Right atrium auricular region (tissue), 2 donors: ENCODE results near the gene CAMK1D. TPM values are rescaled to one million over a fixed set of nuclear protein-coding genes. Genes with fewer than 3 reads are reported as not detected.

Experiments used
- DNase-seq: peaks from one replicate; pipeline ENCODE4 v3.0.0-alpha.2; 2019; ENCODE audit warnings: low spot score
- H3K27ac ChIP-seq, 2 donors: fragments of 200-600 bp; sonication (generic); 1 replicate in 1 of 2; 2 replicates in 1 of 2; pipeline ENCODE4 v1.5.1; 2016 to 2019
- H3K27me3 ChIP-seq, 2 donors: fragments of 200-600 bp; sonication (generic); one replicate each; pipeline versions ENCODE4 v1.5.1 to v1.6.0; 2017 to 2019
- H3K36me3 ChIP-seq: fragments of 200-600 bp; sonication (generic); one replicate; pipeline ENCODE4 v1.5.1; 2016
- H3K4me1 ChIP-seq, 2 donors: fragments of 200-600 bp; sonication (generic); one replicate each; pipeline versions ENCODE4 v1.5.1 to v1.6.0; 2017 to 2019
- H3K4me3 ChIP-seq, 2 donors: fragments of 200-600 bp; sonication (generic); 1 replicate in 1 of 2; 2 replicates in 1 of 2; pipeline ENCODE4 v1.5.1; 2017 to 2019; ENCODE audit warnings: mild to moderate bottlenecking in 1 of 2, moderate library complexity in 1 of 2
- H3K9me3 ChIP-seq, 2 donors: fragments of 200-600 bp; sonication (generic); one replicate each; pipeline ENCODE4 v1.5.1; 2019
- CTCF ChIP-seq, 2 donors: fragments of 200-600 bp; sonication (generic); IDR thresholded peaks; one replicate each; pipeline ENCODE4 v1.5.1; 2019; ENCODE audit warnings: antibody characterized with exemption in 2 of 2
- total RNA-seq, 2 donors: library from RNA; depleted of rRNA; stranded (reverse); fragments of >200 nt; gene quantifications; one replicate each; pipeline ENCODE4 v1.1.0, GENCODE V29; 2016

The CAMK1D gene
- total RNA-seq, 2 donors from 2014 or later: 24.5 to 27.2 TPM

- peak; percentile 40 for DNase-seq
- Histone ChIP-seq H3K27ac (no peak overlapping the region), H3K36me3 (no peaks in the 10 kb centered on the region), H3K4me3 (no peak overlapping the region), H3K4me1 (peaks cover 0 to 26% of the 10 kb centered on the region in 2 donors), H3K27me3 (no peaks in the 10 kb centered on the region), H3K9me3 (no peaks in the 10 kb centered on the region)
- no peak for TF ChIP-seq CTCF (IDR thresholded peaks at IDR 0.05)
Observed at GRCh38 chr10:12841426-12841825, 492.1 kb downstream of the CAMK1D start.

GRCh38 chr10:12841826-12842225 lies 492.5 kb downstream of the CAMK1D start:
- TF ChIP-seq CTCF (IDR thresholded peaks at IDR 0.05): no peak
- Histone ChIP-seq H3K36me3 (no peaks in the 10 kb centered on the region), H3K27ac (no peak overlapping the region), H3K4me3 (no peak overlapping the region), H3K4me1 (peaks cover 0 to 26% of the 10 kb centered on the region in 2 donors), H3K27me3 (no peaks in the 10 kb centered on the region), H3K9me3 (no peaks in the 10 kb centered on the region)
- peak; percentile 60 for DNase-seq

GRCh38 chr10:12842310-12842709 lies 493.0 kb downstream of the CAMK1D start:
- Histone ChIP-seq H3K36me3 (no peaks in the 10 kb centered on the region), H3K4me1 (peaks cover 0 to 26% of the 10 kb centered on the region in 2 donors), H3K9me3 (no peaks in the 10 kb centered on the region), H3K27me3 (no peaks in the 10 kb centered on the region), H3K27ac (no peak overlapping the region), H3K4me3 (no peak overlapping the region)
- no peak for TF ChIP-seq CTCF (IDR thresholded peaks at IDR 0.05)
- peak; percentile 56 for DNase-seq

- H3K4me3 ChIP-seq: no peak overlapping the region
Observed at GRCh38 chr10:12843296-12843945, 494.1 kb downstream of the CAMK1D start.

GRCh38 chr10:12844811-12845483 lies 495.6 kb downstream of the CAMK1D start:
- no peaks in the 10 kb centered on the region for H3K9me3 ChIP-seq
- peaks cover 0 to 29% of the 10 kb centered on the region in 2 donors for H3K4me1 ChIP-seq
- no peaks in the 10 kb centered on the region for H3K36me3 ChIP-seq
- no peak overlapping the region for H3K27ac ChIP-seq
- H3K4me3 ChIP-seq: no peak overlapping the region
- no peak for TF ChIP-seq CTCF (IDR thresholded peaks at IDR 0.05)
- H3K27me3 ChIP-seq: no peaks in the 10 kb centered on the region
- DNase-seq: peak; percentile 59

More at GRCh38 chr10:12843296-12843945, 494.1 kb downstream of the CAMK1D start:
- Histone ChIP-seq H3K4me1 (peaks cover 0 to 26% of the 10 kb centered on the region in 2 donors), H3K27ac (no peak overlapping the region), H3K9me3 (no peaks in the 10 kb centered on the region), H3K36me3 (no peaks in the 10 kb centered on the region), H3K27me3 (no peaks in the 10 kb centered on the region)
- TF ChIP-seq CTCF (IDR thresholded peaks at IDR 0.05): no peak
- DNase-seq: peak; percentile 52
